ENCODE measurements around the gene ANKRD63.

ANKRD63 gene

GRCh38 chr15:40256638-40257235 is 26.1 kb downstream of the ANKRD63 start:
- no peak for FAIRE-seq

- no peak for FAIRE-seq
Measured at GRCh38 chr15:40255033-40255432, 27.8 kb downstream of the ANKRD63 start.

- no peak for FAIRE-seq
Measured at GRCh38 chr15:40254452-40254851, 28.4 kb downstream of the ANKRD63 start.

- FAIRE-seq = no peak
Measured at GRCh38 chr15:40253167-40253790, 29.6 kb downstream of the ANKRD63 start.

- FAIRE-seq = no peak
Measured at GRCh38 chr15:40252438-40253166, 30.3 kb downstream of the ANKRD63 start.

GRCh38 chr15:40252141-40252437 is 30.8 kb downstream of the ANKRD63 start:
- FAIRE-seq = no peak

- FAIRE-seq = no peak
Measured at GRCh38 chr15:40251486-40252140, 31.3 kb downstream of the ANKRD63 start.

GRCh38 chr15:40250771-40251483 is 31.9 kb downstream of the ANKRD63 start:
- no peak for FAIRE-seq

GRCh38 chr15:40250304-40250656 is 32.6 kb downstream of the ANKRD63 start:
- no peak for FAIRE-seq

GRCh38 chr15:40249477-40250303 is 33.2 kb downstream of the ANKRD63 start:
- no peak for FAIRE-seq

GRCh38 chr15:40248006-40248783 is 34.7 kb downstream of the ANKRD63 start:
- no peak for FAIRE-seq

GRCh38 chr15:40247406-40247971 is 35.4 kb downstream of the ANKRD63 start:
- FAIRE-seq = no peak

GRCh38 chr15:40246496-40247280 is 36.2 kb downstream of the ANKRD63 start:
- FAIRE-seq = no peak

GRCh38 chr15:40245666-40246450 is 37.0 kb downstream of the ANKRD63 start:
- FAIRE-seq = no peak

- FAIRE-seq = no peak
Measured at GRCh38 chr15:40244961-40245523, 37.8 kb downstream of the ANKRD63 start.

GRCh38 chr15:40243126-40243810 is 39.6 kb downstream of the ANKRD63 start:
- FAIRE-seq = no peak

GRCh38 chr15:40242601-40243000 is 40.3 kb downstream of the ANKRD63 start:
- no peak for FAIRE-seq

GRCh38 chr15:40242213-40242599 is 40.7 kb downstream of the ANKRD63 start:
- FAIRE-seq = no peak
